Measurements from ENCODE around the gene NUAK2.
A peak's percentile ranks its signal among the peaks of the same experiment; 100 is the strongest.

The NUAK2 gene

GRCh38 chr1:205321162-205321958 lies at the start of gene NUAK2:
Gene NUAK2, minus strand, starts transcription at chr1:205321745. Its CDS starts 117 bp downstream, at chr1:205321628.
- peak within 1 kb of the TSS; percentile 99 for H3K27ac ChIP-seq
- TF ChIP-seq, protein P1, sequence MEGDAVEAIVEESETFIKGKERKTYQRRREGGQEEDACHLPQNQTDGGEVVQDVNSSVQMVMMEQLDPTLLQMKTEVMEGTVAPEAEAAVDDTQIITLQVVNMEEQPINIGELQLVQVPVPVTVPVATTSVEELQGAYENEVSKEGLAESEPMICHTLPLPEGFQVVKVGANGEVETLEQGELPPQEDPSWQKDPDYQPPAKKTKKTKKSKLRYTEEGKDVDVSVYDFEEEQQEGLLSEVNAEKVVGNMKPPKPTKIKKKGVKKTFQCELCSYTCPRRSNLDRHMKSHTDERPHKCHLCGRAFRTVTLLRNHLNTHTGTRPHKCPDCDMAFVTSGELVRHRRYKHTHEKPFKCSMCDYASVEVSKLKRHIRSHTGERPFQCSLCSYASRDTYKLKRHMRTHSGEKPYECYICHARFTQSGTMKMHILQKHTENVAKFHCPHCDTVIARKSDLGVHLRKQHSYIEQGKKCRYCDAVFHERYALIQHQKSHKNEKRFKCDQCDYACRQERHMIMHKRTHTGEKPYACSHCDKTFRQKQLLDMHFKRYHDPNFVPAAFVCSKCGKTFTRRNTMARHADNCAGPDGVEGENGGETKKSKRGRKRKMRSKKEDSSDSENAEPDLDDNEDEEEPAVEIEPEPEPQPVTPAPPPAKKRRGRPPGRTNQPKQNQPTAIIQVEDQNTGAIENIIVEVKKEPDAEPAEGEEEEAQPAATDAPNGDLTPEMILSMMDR (conservative IDR thresholded peaks at IDR 0.05) = peak; percentile 52
- no peak for TF ChIP-seq ZFX (IDR thresholded peaks at IDR 0.05)

- peak overlapping the region; percentile 52; the same call in 1 of the 2 replicates for H3K27ac ChIP-seq
- TF ChIP-seq ZFX (IDR thresholded peaks at IDR 0.05) = no peak
- TF ChIP-seq, protein P1 (conservative IDR thresholded peaks at IDR 0.05) = no peak
Observed at GRCh38 chr1:205370780-205371179, 49.2 kb upstream of the NUAK2 start.

DNA sequence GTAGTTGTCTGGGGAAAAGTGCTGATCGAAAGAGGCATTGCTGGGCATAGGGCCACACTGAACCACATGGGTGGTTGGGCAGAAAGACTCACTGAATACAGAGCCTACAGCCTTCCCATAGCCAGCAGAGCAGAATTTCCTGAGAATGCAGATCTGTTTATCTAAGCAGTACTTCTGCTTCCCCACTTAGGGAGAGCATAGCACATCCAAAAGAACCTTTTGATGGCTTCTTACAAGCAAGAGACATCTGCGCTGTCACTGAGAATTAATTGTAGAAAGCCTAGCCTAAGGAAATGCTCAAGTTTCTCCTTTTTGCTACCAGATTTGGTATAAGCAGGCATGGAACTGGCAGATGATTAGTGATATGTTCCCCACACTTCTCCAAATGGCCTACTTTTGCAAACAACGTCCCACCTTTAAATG lies 48.2 kb upstream of the NUAK2 start:
- peak overlapping the region; percentile 41; the same call in 1 of the 2 replicates for H3K27ac ChIP-seq
- TF ChIP-seq, protein P1 (conservative IDR thresholded peaks at IDR 0.05) = no peak
- no peak for TF ChIP-seq ZFX (IDR thresholded peaks at IDR 0.05)

DNA sequence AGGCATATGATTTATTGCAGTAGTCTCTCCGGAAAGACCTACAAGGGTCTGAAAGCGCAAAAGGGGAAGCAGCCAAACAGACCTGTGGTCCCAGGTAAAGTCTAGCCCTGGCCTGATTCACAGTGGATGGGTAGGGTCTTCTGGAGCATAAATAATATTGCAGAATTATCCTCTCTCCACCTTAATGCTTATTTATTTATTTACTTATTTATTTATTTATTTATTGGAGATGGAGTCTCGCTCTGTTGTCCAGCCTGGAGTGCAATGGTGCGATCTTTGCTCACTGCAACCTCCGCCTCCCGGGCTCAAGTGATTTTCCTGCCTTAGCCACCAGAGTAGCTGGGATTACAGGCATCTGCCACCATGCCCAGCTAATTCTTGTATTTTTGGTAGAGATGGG lies 46.9 kb upstream of the NUAK2 start:
- H3K27ac ChIP-seq = no peak overlapping the region
- TF ChIP-seq, protein P1 (conservative IDR thresholded peaks at IDR 0.05) = no peak
- no peak for TF ChIP-seq ZFX (IDR thresholded peaks at IDR 0.05)

DNA sequence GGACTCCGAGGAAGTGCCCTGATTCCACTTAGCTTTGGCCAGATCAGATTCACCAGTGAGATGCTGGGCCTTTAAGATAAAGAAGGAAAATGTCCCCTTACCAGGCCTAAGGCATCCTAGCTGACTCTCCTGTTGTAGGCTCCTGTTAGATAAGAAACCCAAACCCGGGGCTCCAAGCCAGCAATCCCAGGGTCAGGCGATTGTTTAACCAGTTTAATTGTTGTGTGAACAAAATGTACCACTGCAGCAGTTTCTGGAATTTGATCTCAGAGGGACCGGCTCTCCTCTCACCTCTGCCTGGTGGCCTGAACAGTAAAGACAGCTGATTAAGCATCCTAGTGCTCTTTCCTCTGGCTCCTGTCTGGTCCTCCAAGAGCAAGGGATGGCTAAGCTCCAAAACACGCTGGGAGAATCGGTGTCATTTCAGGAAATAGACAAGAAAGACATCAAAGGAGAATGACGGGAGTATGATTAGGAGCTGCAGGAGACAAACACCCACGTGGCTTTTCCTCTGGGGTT lies 44.5 kb upstream of the NUAK2 start:
- peak overlapping the region; percentile 34; the same call in 1 of the 2 replicates for H3K27ac ChIP-seq
- TF ChIP-seq, protein P1 (conservative IDR thresholded peaks at IDR 0.05) = no peak
- no peak for TF ChIP-seq ZFX (IDR thresholded peaks at IDR 0.05)

DNA sequence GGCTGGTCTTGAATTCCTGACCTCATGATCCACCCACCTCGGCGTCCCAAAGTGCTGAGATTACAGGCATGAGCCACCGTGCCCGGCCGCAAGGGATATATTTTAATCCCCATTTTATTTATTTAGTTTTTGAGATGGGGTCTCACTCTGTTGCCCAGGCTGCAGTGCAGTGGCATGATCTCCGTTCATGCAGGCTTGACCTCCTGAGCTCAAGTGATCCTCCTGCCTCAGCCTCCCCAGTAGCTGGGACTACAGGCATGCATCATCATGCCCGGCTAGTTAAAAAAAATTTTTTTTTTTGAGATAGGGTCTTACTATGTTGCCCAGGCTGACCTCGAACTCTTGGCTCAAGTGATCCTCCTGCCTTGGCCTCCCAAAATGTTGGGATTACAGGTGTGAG lies 43.5 kb upstream of the NUAK2 start:
- peak overlapping the region; percentile 34; the same call in 1 of the 2 replicates for H3K27ac ChIP-seq

DNA sequence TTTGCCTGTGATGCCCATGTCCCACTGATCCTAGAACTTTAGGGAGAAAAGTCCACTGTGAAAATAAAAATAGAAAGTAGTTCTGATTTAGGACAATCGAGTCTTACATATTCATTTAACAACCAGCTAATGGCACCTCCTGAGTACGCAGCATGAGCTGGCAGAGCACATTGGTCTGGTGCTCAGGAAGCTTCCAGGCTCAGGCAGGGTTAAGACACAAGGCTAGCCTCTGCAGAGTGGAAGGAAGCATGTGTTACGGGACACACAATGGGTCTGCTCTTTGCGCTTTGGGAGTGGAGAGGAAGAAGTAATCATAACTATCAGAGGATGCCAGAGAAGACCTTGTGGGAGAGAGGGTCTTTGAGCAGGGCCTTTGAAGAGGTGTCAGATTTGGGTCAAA lies 39.3 kb upstream of the NUAK2 start:
- no peak overlapping the region for H3K27ac ChIP-seq
- TF ChIP-seq, protein P1 (conservative IDR thresholded peaks at IDR 0.05) = no peak
- no peak for TF ChIP-seq ZFX (IDR thresholded peaks at IDR 0.05)
